COLO668 (cell line): Measurements from ENCODE around the gene MPDU1.
A peak's percentile ranks its signal among the peaks of the same experiment; 100 is the strongest.
"Not testable (repeated sequence)": the region's sequence is repeated elsewhere in the genome, so short reads cannot be mapped to it uniquely, and the experiment has no call there.

Source experiments
- DNase-seq: peaks from one replicate; lab custom pipeline; 2025; ENCODE audit not compliant: unreplicated experiment; lab: John Stamatoyannopoulos, UW

Gene MPDU1

GRCh38 chr17:7580604-7581575, 2.8 kb upstream of the MPDU1 start:
- no peak for DNase-seq

DNA sequence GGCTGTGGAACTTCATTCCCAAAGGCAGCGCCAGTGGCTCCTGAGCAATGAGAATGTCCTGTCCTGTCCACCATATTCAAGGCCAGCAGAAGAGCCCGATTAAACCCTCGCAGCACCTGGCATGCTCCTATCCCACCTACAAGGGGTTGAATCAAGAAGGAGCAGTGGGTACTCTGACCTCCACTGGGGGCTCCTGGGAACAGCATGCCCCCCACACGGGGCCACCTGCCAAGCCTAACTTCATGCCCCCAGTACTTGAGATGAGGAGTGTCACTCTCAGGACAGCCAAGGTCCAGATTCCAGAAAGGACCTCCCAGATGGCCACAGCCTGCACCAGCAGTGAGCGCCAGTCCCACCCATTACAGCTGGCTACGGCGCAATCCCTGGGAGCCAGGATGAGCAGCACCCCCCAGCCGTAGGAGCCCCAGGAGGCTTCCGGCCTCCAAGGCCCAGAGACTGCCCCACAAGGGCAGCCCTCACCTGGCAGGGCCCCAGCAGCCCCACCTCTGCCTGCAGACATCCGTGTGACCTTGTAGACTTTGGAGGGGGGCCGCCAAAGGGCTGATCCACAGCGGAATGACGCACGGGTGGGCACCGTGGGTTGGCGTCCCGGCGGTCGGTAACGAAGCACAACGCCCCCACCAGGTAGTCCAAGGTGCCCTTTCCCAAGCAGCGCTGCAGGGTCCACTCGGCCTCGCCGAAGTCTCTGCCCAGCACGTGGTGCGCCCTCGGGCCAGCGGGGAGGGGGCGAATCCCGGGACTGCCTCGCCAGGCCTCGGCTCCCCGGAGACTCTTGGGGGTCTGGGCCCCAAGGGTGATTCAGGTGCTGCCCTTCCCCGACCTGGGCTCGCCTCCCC, 1.0 kb upstream of the MPDU1 start:
- peak; percentile 31 for DNase-seq

GRCh38 chr17:7586673-7587419, 3.2 kb downstream of the MPDU1 start:
- no peak for DNase-seq

DNA sequence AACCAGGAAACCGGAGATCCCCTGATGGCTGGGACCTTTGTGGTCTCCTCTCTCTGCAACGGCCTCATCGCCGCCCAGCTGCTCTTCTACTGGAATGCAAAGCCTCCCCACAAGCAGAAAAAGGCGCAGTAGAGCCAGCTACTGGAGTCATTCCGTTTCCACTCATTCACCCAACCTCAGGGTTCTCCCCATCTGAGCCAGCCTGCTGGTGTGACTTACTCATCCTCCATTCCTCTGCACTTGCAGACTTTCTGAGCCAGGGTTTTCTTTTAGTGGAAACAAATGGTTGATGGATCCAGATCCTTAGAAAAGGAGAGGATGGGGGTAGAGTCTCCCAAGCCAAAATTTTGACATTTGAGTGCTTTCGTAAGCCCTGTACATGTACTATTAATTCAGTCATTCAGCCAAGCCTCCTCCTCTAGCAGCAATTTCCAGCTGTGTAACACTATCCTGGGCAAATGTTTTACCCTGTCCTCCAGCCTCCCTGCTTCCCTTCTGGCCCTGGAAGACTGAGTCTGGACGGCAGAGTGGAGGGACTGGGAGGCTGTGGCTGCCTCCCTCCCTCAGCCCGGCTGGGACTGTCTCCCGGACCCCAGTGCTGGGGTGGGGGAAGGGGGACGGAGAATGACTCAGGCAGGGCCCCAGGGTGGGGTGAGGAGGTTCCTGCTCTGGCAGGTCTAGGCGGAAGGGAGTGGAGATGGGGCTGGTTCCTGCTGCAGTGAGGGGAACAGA, 3.9 kb downstream of the MPDU1 start:
- no peak for DNase-seq

- DNase-seq: no peak
Observed at GRCh38 chr17:7588553-7589203, 5.0 kb downstream of the MPDU1 start.

GRCh38 chr17:7589204-7589868, 5.7 kb downstream of the MPDU1 start:
- DNase-seq: peak; percentile 52

GRCh38 chr17:7589891-7590691, 6.4 kb downstream of the MPDU1 start, which contains the start of gene SOX15:
TSS of gene SOX15 (minus strand) at chr17:7590094. CDS start at chr17:7589676, 418 bp downstream.
- no peak for DNase-seq

GRCh38 chr17:7590743-7591142, 7.1 kb downstream of the MPDU1 start:
- DNase-seq: no peak

DNA sequence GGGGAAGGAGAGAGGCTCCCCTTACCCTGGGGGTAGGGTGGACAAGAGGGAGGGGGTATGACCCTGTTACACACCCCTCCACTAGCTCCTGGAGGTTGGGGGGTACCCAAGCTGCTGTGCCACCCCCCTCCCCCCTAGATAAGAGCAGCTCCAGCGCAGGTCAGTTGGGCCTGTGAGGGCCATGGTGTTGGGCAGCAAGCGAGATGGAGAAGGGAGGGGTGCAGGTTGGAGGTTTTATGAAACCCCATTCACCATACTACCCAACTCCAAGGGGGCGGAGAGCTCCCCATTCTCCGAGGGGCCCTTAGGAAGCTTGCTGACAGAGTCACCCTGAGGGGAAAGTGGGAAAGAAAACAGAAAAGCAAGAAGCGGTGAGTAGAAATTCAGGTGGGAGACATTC, 7.9 kb downstream of the MPDU1 start:
- no peak for DNase-seq

GRCh38 chr17:7592422-7593021, 8.9 kb downstream of the MPDU1 start:
- DNase-seq: no peak

- DNase-seq: no peak
Observed at GRCh38 chr17:7593296-7593695, 9.6 kb downstream of the MPDU1 start.

DNA sequence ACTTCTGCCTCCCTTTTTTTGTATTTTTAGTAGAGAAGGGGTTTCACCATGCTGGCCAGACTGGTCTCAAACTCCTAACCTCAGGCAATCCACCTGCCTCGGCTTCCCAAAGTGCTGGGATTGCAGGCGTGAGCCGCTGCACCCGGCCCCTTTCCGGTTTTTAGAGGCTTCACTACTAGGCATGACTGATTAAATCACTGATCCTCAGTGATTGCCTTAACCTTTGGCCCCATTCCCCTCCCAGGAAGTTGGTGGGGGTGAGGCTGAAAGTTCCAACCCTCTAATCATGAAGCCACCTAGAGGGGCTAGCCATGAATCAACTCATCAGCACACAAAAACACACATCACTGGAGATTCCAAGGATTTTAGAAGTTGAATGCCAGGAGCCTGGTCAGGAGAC, 13.9 kb downstream of the MPDU1 start:
- DNase-seq: not testable (repeated sequence)

- DNase-seq: no peak
Observed at GRCh38 chr17:7606280-7606679, 22.6 kb downstream of the MPDU1 start.

GRCh38 chr17:7610641-7611040, 27.0 kb downstream of the MPDU1 start:
- DNase-seq: peak; percentile 35

DNA sequence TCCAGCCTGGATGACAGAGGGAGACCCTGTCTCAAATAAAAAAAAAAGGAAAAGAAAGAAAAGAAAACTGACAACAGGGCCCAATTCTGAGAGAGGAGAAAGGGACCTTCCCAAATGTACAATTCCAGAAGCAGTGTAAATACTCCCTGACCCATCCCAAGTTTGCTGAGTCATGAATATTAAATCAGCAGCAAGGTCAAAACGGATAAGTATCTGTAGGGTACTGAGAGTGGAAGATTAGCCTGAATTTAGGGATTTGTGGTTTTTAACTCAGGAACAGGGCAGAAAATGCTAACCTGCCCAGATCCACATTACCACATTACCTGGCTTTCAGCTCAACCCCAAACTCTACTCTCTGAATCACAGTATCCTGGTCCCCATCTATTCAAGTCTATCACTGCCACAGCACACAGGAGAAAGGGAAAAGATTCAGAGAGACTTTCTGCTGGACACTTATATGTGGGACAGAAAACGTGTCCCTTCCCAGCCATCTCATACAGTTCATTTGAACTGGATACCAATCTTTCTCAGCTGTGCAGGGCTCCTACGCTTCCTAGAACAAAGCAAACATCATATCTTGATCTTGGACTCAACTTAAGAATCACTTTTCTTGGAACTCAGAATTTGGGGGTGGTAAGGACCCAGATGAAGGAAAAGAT, 28.1 kb downstream of the MPDU1 start:
- no peak for DNase-seq

DNA sequence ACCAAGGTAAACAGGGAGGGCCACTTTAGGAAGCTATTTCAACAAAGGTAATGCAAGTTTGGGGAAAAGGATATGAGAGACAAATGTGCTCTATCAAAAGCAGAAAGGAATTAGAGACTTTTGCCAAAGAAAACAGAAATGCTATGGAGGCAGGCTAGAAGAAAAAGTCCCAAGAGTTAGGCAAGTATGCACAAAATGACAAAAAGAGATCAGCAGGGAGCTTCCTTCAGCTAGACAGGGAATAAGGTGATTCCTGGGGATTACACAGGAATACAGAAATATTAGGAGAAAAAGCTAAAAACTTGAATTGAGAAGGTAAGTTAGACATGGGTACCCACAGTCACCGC, 28.6 kb downstream of the MPDU1 start:
- no peak for DNase-seq

DNA sequence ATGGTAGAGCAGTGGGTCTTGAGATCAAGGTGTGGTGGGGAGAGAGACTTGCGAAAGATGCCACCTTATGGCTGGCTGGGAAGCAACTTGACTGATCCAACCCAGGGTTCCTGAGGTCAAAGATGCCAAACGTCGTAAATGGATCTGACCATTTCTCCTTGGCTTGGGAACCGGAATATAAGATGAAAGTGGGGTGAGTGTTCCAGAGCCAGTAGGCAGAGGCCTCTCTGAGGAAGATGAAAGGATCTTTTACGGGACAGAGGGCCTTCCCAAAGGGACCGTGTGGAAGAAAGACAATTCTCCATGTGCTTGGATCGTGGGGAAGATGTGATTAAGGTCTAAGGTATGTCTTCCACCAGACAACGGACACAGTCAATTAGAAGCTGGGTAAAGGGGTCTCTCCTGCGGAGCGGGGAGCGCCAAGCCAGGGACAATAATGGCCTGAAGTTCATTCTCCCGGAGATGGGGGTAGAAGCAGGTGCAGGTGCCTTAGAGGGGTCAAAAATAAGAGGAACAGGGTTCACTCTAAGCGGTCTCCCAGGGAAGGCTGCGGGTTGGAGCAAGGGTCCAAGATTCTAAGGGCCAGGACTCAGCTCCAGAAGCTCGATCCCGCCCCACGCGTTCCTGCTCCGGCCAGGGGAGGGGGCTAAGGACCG, 30.2 kb downstream of the MPDU1 start:
- DNase-seq: no peak
